ENCODE measurements around the gene MTG2.

Gene MTG2

GRCh38 chr20:62240020-62240685, 57.3 kb downstream of the MTG2 start:
- Histone ChIP-seq H3K4me1 (ENCODE audit: insufficient read depth, low read length) (0 out of 2 replicates have a peak, but pooled peaks cover 8% of the 10 kb centered on the region), H3K36me3 (ENCODE audit: insufficient read depth, low read length) (peaks cover 5% of the 10 kb centered on the region; the same call in 1 of the 2 replicates), H3K9me3 (ENCODE audit: insufficient read depth, low read depth, low read length) (no peaks in the 10 kb centered on the region), H3K4me3 (ENCODE audit: low read length) (no peak overlapping the region), H3K27me3 (ENCODE audit: insufficient read depth, low read length) (no peaks in the 10 kb centered on the region), H3K9ac (ENCODE audit: low read depth, low read length) (no peak overlapping the region), H3K27ac (ENCODE audit: low read depth, low read length) (no peak overlapping the region)
- 97% methylated on average over 13 of the region's 13 CpGs for WGBS

- WGBS = 96% methylated on average over 10 of the region's 10 CpGs
- Histone ChIP-seq H3K27me3 (ENCODE audit: insufficient read depth, low read length) (no peaks in the 10 kb centered on the region), H3K9ac (ENCODE audit: low read depth, low read length) (0 out of 2 replicates have a peak overlapping the region, but pooled peaks have one; percentile 24), H3K36me3 (ENCODE audit: insufficient read depth, low read length) (peaks cover 5% of the 10 kb centered on the region; the same call in 1 of the 2 replicates), H3K4me3 (ENCODE audit: low read length) (no peak overlapping the region), H3K4me1 (ENCODE audit: insufficient read depth, low read length) (0 out of 2 replicates have a peak, but pooled peaks cover 6% of the 10 kb centered on the region), H3K9me3 (ENCODE audit: insufficient read depth, low read depth, low read length) (no peaks in the 10 kb centered on the region), H3K27ac (ENCODE audit: low read depth, low read length) (no peak overlapping the region)
Measured at GRCh38 chr20:62241506-62241905, 58.7 kb downstream of the MTG2 start.

- Histone ChIP-seq H3K9ac (ENCODE audit: low read depth, low read length) (no peak overlapping the region), H3K27me3 (ENCODE audit: insufficient read depth, low read length) (no peaks in the 10 kb centered on the region), H3K4me1 (ENCODE audit: insufficient read depth, low read length) (0 out of 2 replicates have a peak, but pooled peaks cover 6% of the 10 kb centered on the region), H3K4me3 (ENCODE audit: low read length) (no peak overlapping the region), H3K9me3 (ENCODE audit: insufficient read depth, low read depth, low read length) (no peaks in the 10 kb centered on the region), H3K27ac (ENCODE audit: low read depth, low read length) (no peak overlapping the region), H3K36me3 (ENCODE audit: insufficient read depth, low read length) (peaks cover 5% of the 10 kb centered on the region; the same call in 1 of the 2 replicates)
- 95% methylated on average over 6 of the region's 6 CpGs for WGBS
Measured at GRCh38 chr20:62242176-62242575, 59.3 kb downstream of the MTG2 start.

- Histone ChIP-seq H3K4me3 (ENCODE audit: low read length) (no peak overlapping the region), H3K27me3 (ENCODE audit: insufficient read depth, low read length) (no peaks in the 10 kb centered on the region), H3K9me3 (ENCODE audit: insufficient read depth, low read depth, low read length) (no peaks in the 10 kb centered on the region), H3K27ac (ENCODE audit: low read depth, low read length) (no peak overlapping the region), H3K9ac (ENCODE audit: low read depth, low read length) (no peak overlapping the region), H3K36me3 (ENCODE audit: insufficient read depth, low read length) (peaks cover 5% of the 10 kb centered on the region; the same call in 1 of the 2 replicates), H3K4me1 (ENCODE audit: insufficient read depth, low read length) (0 out of 2 replicates have a peak, but pooled peaks cover 6% of the 10 kb centered on the region)
- WGBS = 89% methylated on average over 22 of the region's 22 CpGs
Measured at GRCh38 chr20:62243106-62243505, 60.3 kb downstream of the MTG2 start.

GRCh38 chr20:62243906-62244515, 61.2 kb downstream of the MTG2 start:
- Histone ChIP-seq H3K27me3 (ENCODE audit: insufficient read depth, low read length) (no peaks in the 10 kb centered on the region), H3K27ac (ENCODE audit: low read depth, low read length) (no peak overlapping the region), H3K9me3 (ENCODE audit: insufficient read depth, low read depth, low read length) (no peaks in the 10 kb centered on the region), H3K9ac (ENCODE audit: low read depth, low read length) (no peak overlapping the region), H3K36me3 (ENCODE audit: insufficient read depth, low read length) (peaks cover 5% of the 10 kb centered on the region; the same call in 1 of the 2 replicates), H3K4me1 (ENCODE audit: insufficient read depth, low read length) (0 out of 2 replicates have a peak, but pooled peaks cover 6% of the 10 kb centered on the region), H3K4me3 (ENCODE audit: low read length) (no peak overlapping the region)
- WGBS = 95% methylated on average over 21 of the region's 21 CpGs

GRCh38 chr20:62244644-62245108, 61.8 kb downstream of the MTG2 start:
- H3K9me3 ChIP-seq (ENCODE audit: insufficient read depth, low read depth, low read length) = no peaks in the 10 kb centered on the region
- no peak overlapping the region for H3K9ac ChIP-seq (ENCODE audit: low read depth, low read length)
- H3K4me3 ChIP-seq (ENCODE audit: low read length) = no peak overlapping the region
- no peak overlapping the region for H3K27ac ChIP-seq (ENCODE audit: low read depth, low read length)
- peaks cover 5% of the 10 kb centered on the region; the same call in 1 of the 2 replicates for H3K36me3 ChIP-seq (ENCODE audit: insufficient read depth, low read length)
- 94% methylated on average over 17 of the region's 17 CpGs for WGBS
- H3K4me1 ChIP-seq (ENCODE audit: insufficient read depth, low read length) = 0 out of 2 replicates have a peak, but pooled peaks cover under 1% of the 10 kb centered on the region
- H3K27me3 ChIP-seq (ENCODE audit: insufficient read depth, low read length) = no peaks in the 10 kb centered on the region

- H3K9me3 ChIP-seq (ENCODE audit: insufficient read depth, low read depth, low read length) = no peaks in the 10 kb centered on the region
- peaks cover 5% of the 10 kb centered on the region; the same call in 1 of the 2 replicates for H3K36me3 ChIP-seq (ENCODE audit: insufficient read depth, low read length)
- 96% methylated on average over 19 of the region's 19 CpGs for WGBS
- no peak overlapping the region for H3K27ac ChIP-seq (ENCODE audit: low read depth, low read length)
- no peaks in the 10 kb centered on the region for H3K27me3 ChIP-seq (ENCODE audit: insufficient read depth, low read length)
- no peak overlapping the region for H3K4me3 ChIP-seq (ENCODE audit: low read length)
- H3K9ac ChIP-seq (ENCODE audit: low read depth, low read length) = no peak overlapping the region
- no peaks in the 10 kb centered on the region for H3K4me1 ChIP-seq (ENCODE audit: insufficient read depth, low read length)
Measured at GRCh38 chr20:62245911-62246280, 63.1 kb downstream of the MTG2 start.

GRCh38 chr20:62246431-62246830, 63.6 kb downstream of the MTG2 start:
- no peak overlapping the region for H3K9ac ChIP-seq (ENCODE audit: low read depth, low read length)
- no peaks in the 10 kb centered on the region for H3K27me3 ChIP-seq (ENCODE audit: insufficient read depth, low read length)
- H3K4me1 ChIP-seq (ENCODE audit: insufficient read depth, low read length) = no peaks in the 10 kb centered on the region
- 88% methylated on average over 8 of the region's 8 CpGs for WGBS
- no peak overlapping the region for H3K4me3 ChIP-seq (ENCODE audit: low read length)
- 0 out of 2 replicates have a peak, but pooled peaks cover 5% of the 10 kb centered on the region for H3K36me3 ChIP-seq (ENCODE audit: insufficient read depth, low read length)
- H3K27ac ChIP-seq (ENCODE audit: low read depth, low read length) = no peak overlapping the region
- H3K9me3 ChIP-seq (ENCODE audit: insufficient read depth, low read depth, low read length) = no peaks in the 10 kb centered on the region

GRCh38 chr20:62246872-62247652, 64.2 kb downstream of the MTG2 start:
- WGBS = 75% methylated on average over 22 of the region's 22 CpGs
- no peak overlapping the region; the same call in 1 of the 2 replicates for H3K27ac ChIP-seq (ENCODE audit: low read depth, low read length)

GRCh38 chr20:62248890-62249560, 66.2 kb downstream of the MTG2 start:
- H3K9me3 ChIP-seq (ENCODE audit: insufficient read depth, low read depth, low read length) = no peaks in the 10 kb centered on the region
- H3K4me3 ChIP-seq (ENCODE audit: low read length) = no peak overlapping the region
- H3K4me1 ChIP-seq (ENCODE audit: insufficient read depth, low read length) = peaks cover 1% of the 10 kb centered on the region; the same call in 1 of the 2 replicates
- H3K9ac ChIP-seq (ENCODE audit: low read depth, low read length) = no peak overlapping the region
- H3K27ac ChIP-seq (ENCODE audit: low read depth, low read length) = no peak overlapping the region
- no peaks in the 10 kb centered on the region for H3K36me3 ChIP-seq (ENCODE audit: insufficient read depth, low read length)
- no peaks in the 10 kb centered on the region for H3K27me3 ChIP-seq (ENCODE audit: insufficient read depth, low read length)
- WGBS = 98% methylated on average over 6 of the region's 6 CpGs

More at GRCh38 chr20:62246872-62247652, 64.2 kb downstream of the MTG2 start:
- no peak overlapping the region for H3K9ac ChIP-seq (ENCODE audit: low read depth, low read length)
- H3K4me1 ChIP-seq (ENCODE audit: insufficient read depth, low read length) = no peaks in the 10 kb centered on the region
- H3K4me3 ChIP-seq (ENCODE audit: low read length) = no peak overlapping the region
- no peaks in the 10 kb centered on the region for H3K27me3 ChIP-seq (ENCODE audit: insufficient read depth, low read length)
- no peaks in the 10 kb centered on the region for H3K9me3 ChIP-seq (ENCODE audit: insufficient read depth, low read depth, low read length)
- 0 out of 2 replicates have a peak, but pooled peaks cover 3% of the 10 kb centered on the region for H3K36me3 ChIP-seq (ENCODE audit: insufficient read depth, low read length)

Data from HUES64 (cell line).